Vagina (tissue), 2 donors: Measurements from ENCODE around the gene CCDC18. TPM values are rescaled to one million over a fixed set of nuclear protein-coding genes. Genes with fewer than 3 reads are reported as not detected.
"Not testable (repeated sequence)": the region's sequence is repeated elsewhere in the genome, so short reads cannot be mapped to it uniquely, and the experiment has no call there.

Experiments used
- DNase-seq, 2 donors: peaks; one replicate each; pipeline ENCODE4 v3.0.0-alpha.2; 2017; ENCODE audit errors: extremely low spot score in 2 of 2
- H3K27ac ChIP-seq: fragments of 200-600 bp; sonication (generic); one replicate; pipeline ENCODE4 v1.5.1; 2019
- H3K27me3 ChIP-seq: fragments of 200-600 bp; sonication (generic); one replicate; pipeline ENCODE4 v1.5.1; 2019
- H3K36me3 ChIP-seq, 2 donors: fragments of 200-600 bp; sonication (generic); one replicate each; pipeline ENCODE4 v1.5.1; 2017 to 2019
- H3K4me1 ChIP-seq: fragments of 200-600 bp; sonication (generic); one replicate; pipeline ENCODE4 v1.5.1; 2019
- H3K4me3 ChIP-seq, 2 donors: fragments of 200-600 bp; sonication (generic); 1 replicate in 1 of 2; 2 replicates in 1 of 2; pipeline ENCODE4 v1.5.1; 2016 to 2019
- H3K9me3 ChIP-seq: fragments of 200-600 bp; sonication (generic); one replicate; pipeline ENCODE4 v1.5.1; 2019
- POLR2A ChIP-seq, 2 donors: fragments of 450-650 bp; IDR thresholded peaks; one replicate each; pipeline ENCODE4 v1.6.1; 2017; ENCODE audit warnings: antibody characterized with exemption in 2 of 2, mild to moderate bottlenecking in 2 of 2, moderate library complexity in 2 of 2
- POLR2AphosphoS5 ChIP-seq, 2 donors: sonication (generic); formaldehyde crosslinking; IDR thresholded peaks; one replicate each; pipeline ENCODE4 v1.9.0; 2017; ENCODE audit warnings: antibody characterized with exemption in 2 of 2, mild to moderate bottlenecking in 2 of 2, low read depth in 1 of 2; ENCODE audit not compliant: insufficient read depth in 1 of 2
- intact Hi-C: fragments of 100-400 bp; cut with DNase I; formaldehyde crosslinking; loops from one replicate; pipeline ENCODE4 v1.15.1; 2023
- total RNA-seq: library from RNA; depleted of rRNA; stranded (reverse); fragments of >200 nt; gene quantifications from one replicate; pipeline ENCODE4 v1.2.3, GENCODE V29; 2016
- TF ChIP-seq, protein P1 (sequence below), 3 experiments: fragments of 450-650 bp in 2 of 3; fragments of 200-600 bp in 1 of 3; sonication (generic) in 1 of 3; IDR thresholded peaks; one replicate each; pipeline ENCODE4 v1.5.1; 2017 to 2019; ENCODE audit warnings: antibody characterized with exemption in 3 of 3, mild to moderate bottlenecking in 2 of 3, moderate library complexity in 2 of 3

The CCDC18 gene
- total RNA-seq, 1 donor from 2014 or later: 17.7 TPM

DNA sequence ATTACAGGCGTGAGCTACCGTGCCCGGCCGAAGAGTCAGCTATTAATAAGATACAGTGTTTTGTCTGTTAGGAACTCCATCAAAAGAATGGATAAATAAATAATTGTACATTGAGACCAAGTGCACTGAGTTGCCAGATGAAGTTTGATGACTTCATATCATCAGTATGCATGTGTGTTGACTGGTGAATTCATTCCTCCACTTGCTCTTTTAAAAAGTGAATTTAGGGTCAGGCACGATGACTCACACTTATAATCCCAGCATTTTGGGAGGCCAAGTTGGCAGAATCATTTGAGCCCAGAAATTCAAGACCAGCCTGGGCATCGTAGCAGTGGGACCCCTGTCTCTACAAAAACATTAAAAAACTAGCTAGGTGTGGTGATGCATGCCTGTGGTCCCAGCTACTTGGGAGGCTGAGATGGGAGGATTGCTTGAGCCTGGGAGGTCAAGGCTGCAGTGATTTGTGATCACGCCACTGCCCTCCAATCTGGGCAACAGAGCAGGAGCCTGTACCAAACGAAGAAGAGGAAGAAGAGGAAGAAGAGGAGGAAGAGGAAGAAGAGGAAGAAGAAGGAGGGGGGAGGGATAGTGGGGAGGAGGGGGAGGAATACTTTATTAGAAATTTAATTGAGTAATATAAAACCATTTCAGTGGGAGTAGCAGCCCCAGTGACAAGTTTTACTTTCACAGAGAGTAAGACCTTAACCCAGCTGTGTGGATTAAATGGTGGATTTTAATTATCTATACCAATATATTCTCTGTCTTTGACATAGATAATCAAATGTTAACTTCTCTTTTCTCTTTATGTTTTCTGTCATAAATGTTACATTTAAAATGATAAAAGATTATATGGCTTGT is 74.9 kb downstream of the CCDC18 start:
- Histone ChIP-seq H3K4me3 (no peak overlapping the region), H3K36me3 (no peaks in the 10 kb centered on the region), H3K9me3 (no peaks in the 10 kb centered on the region), H3K27ac (no peak overlapping the region), H3K27me3 (no peaks in the 10 kb centered on the region), H3K4me1 (no peaks in the 10 kb centered on the region)
- TF ChIP-seq POLR2AphosphoS5 (IDR thresholded peaks at IDR 0.05; ENCODE audit: insufficient read depth in 1 of 2, low read depth in 1 of 2) (no peak), POLR2A (IDR thresholded peaks at IDR 0.05) (no peak)
- TF ChIP-seq, protein P1, sequence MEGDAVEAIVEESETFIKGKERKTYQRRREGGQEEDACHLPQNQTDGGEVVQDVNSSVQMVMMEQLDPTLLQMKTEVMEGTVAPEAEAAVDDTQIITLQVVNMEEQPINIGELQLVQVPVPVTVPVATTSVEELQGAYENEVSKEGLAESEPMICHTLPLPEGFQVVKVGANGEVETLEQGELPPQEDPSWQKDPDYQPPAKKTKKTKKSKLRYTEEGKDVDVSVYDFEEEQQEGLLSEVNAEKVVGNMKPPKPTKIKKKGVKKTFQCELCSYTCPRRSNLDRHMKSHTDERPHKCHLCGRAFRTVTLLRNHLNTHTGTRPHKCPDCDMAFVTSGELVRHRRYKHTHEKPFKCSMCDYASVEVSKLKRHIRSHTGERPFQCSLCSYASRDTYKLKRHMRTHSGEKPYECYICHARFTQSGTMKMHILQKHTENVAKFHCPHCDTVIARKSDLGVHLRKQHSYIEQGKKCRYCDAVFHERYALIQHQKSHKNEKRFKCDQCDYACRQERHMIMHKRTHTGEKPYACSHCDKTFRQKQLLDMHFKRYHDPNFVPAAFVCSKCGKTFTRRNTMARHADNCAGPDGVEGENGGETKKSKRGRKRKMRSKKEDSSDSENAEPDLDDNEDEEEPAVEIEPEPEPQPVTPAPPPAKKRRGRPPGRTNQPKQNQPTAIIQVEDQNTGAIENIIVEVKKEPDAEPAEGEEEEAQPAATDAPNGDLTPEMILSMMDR (IDR thresholded peaks at IDR 0.05): no peak
- no peak for DNase-seq
- intact Hi-C loops: no loop called here

DNA sequence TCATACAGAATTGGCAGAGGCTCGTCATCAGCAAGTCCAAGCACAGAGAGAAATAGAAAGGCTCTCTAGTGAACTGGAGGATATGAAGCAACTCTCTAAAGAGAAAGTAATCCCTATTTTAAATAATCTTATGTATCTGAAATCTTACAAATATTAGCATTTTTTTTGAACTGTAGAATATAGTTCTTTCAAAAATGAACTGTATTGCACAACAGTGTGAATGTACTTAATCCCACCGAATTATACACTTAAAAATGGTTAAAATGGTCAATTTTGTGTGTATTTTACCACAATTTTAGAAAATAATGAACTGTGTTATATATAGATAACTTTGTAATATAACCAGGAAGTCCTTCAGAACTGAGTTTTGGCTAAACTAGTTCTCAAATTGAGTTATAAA is 75.9 kb downstream of the CCDC18 start:
- no peak for DNase-seq
- Histone ChIP-seq H3K4me3 (no peak overlapping the region), H3K27me3 (no peaks in the 10 kb centered on the region), H3K27ac (no peak overlapping the region), H3K4me1 (no peaks in the 10 kb centered on the region), H3K36me3 (no peaks in the 10 kb centered on the region), H3K9me3 (no peaks in the 10 kb centered on the region)
- no peak for TF ChIP-seq POLR2A (IDR thresholded peaks at IDR 0.05)
- TF ChIP-seq POLR2AphosphoS5 (IDR thresholded peaks at IDR 0.05; ENCODE audit: insufficient read depth in 1 of 2, low read depth in 1 of 2): no peak
- TF ChIP-seq, protein P1 (IDR thresholded peaks at IDR 0.05): no peak
- intact Hi-C loops: no loop called here

DNA sequence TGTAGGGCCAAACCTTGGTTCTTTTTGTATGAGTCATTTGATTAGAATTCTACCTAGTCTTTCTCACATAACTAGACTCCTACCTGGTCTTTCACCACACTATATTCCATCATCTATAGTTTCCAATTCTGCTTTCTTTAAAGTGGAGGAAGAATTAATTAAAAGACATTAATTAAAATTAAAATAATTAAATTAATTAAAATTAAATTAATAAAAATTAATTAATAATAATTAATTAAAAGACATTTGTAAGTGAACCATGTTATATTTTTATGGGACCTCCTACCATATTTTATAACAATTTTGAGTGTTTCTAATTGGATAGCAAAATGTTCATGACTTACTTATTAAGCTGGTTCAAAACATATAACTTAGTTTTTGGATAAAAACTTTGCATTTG is 77.4 kb downstream of the CCDC18 start:
- Histone ChIP-seq H3K4me1 (no peaks in the 10 kb centered on the region), H3K27me3 (no peaks in the 10 kb centered on the region), H3K36me3 (peaks cover 0 to 4% of the 10 kb centered on the region in 2 donors), H3K4me3 (no peak overlapping the region), H3K9me3 (no peaks in the 10 kb centered on the region), H3K27ac (no peak overlapping the region)
- TF ChIP-seq POLR2AphosphoS5 (IDR thresholded peaks at IDR 0.05; ENCODE audit: insufficient read depth in 1 of 2, low read depth in 1 of 2) (no peak), POLR2A (IDR thresholded peaks at IDR 0.05) (no peak)
- TF ChIP-seq, protein P1 (IDR thresholded peaks at IDR 0.05): no peak
- intact Hi-C loops: no loop called here
- no peak for DNase-seq

DNA sequence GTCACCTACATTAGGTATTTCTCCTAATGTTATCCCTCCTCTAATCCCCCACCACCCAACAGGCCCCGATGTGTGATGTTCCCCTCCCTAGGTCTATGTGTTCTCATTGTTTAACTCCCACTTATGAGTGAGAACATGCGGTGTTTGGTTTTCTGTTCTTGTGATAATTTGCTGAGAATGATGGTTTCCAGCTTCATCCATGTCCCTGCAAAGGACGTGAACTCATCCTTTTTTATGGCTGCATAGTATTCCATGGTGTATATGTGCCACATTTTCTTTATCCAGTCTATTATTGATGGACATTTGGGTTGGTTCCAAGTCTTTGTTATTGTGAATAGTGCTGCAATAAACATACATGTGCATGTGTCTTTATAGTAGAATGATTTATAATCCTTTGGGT is 80.2 kb downstream of the CCDC18 start:
- not testable (repeated sequence) for H3K27ac ChIP-seq

DNA sequence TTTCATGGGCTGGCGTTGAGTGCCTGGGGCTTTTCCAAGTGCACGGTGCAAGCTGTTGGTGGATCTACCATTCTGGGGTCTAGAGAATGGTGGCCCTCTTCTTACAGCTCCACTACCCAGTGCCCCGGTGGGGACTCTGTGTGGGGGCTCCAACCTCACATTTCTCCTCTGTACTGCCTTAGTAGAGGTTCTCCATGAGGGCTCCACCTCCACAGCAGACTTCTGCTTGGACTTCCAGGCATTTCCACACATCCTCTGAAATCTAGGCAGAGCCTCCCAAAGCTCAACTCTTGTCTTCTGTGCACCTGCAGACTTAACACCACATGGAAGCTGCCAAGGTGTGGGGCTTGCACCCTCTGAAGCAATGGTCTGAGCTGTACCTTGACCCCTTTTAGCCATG is 82.1 kb downstream of the CCDC18 start:
- Histone ChIP-seq H3K9me3 (no peaks in the 10 kb centered on the region), H3K27me3 (no peaks in the 10 kb centered on the region), H3K36me3 (peaks cover 0 to 6% of the 10 kb centered on the region in 2 donors), H3K27ac (no peak overlapping the region), H3K4me3 (no peak overlapping the region), H3K4me1 (no peaks in the 10 kb centered on the region)
- intact Hi-C loops: no loop called here
- DNase-seq: no peak
- TF ChIP-seq, protein P1 (IDR thresholded peaks at IDR 0.05): no peak
- TF ChIP-seq POLR2AphosphoS5 (IDR thresholded peaks at IDR 0.05; ENCODE audit: insufficient read depth in 1 of 2, low read depth in 1 of 2): no peak
- TF ChIP-seq POLR2A (IDR thresholded peaks at IDR 0.05): no peak

More for the DNA sequence above, 80.2 kb downstream of the CCDC18 start:
- H3K36me3 ChIP-seq, H3K4me3 ChIP-seq, intact Hi-C loops, DNase-seq, H3K9me3 ChIP-seq, H3K27me3 ChIP-seq, H3K4me1 ChIP-seq: not testable (repeated sequence)

DNA sequence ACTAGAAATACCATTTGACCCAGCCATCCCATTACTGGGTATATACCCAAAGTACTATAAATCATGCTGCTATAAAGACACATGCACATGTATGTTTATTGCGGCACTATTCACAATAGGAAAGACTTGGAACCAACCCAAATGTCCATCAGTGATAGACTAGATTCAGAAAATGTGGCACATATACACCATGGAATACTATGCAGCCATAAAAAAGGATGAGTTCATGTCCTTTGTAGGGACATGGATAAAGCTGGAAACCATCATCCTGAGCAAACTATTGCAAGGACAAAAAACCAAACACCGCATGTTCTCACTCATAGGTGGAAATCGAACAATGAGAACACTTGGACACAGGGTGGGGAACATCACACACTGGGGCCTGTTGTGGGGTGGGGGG is 88.4 kb downstream of the CCDC18 start:
- H3K36me3 ChIP-seq, H3K4me3 ChIP-seq, H3K27me3 ChIP-seq, H3K27ac ChIP-seq, intact Hi-C loops, H3K4me1 ChIP-seq, H3K9me3 ChIP-seq, DNase-seq: not testable (repeated sequence)

DNA sequence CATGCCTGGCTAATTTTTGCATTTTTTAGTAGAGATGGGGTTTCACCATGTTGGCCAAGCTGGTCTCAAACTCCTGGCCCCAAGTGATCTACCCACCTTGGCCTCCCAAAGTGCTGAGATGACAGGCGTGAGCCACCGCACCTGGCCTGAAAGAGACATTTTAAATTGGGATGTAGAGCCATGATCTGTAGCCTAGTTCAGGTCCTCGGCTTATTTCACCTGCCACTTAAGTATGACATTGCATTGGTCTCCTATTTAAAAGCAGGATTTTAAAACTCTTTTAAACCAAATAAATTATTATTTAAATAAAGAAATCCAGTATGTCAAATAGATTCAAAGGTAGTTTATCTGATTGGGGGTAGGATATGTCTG is 94.7 kb downstream of the CCDC18 start:
- intact Hi-C loops: loop anchor here (10.0 kb wide), 1 partner anchor 240 kb away; no protein-coding TSS in a partner anchor
- not testable (repeated sequence) for DNase-seq, H3K4me1 ChIP-seq, H3K4me3 ChIP-seq, H3K9me3 ChIP-seq, H3K27me3 ChIP-seq, H3K36me3 ChIP-seq, H3K27ac ChIP-seq
